HCT116 (cell line): ENCODE data around the gene IQGAP2.
"Not testable (repeated sequence)": the region's sequence is repeated elsewhere in the genome, so short reads cannot be mapped to it uniquely, and the experiment has no call there.

Experiments used
- CBX3 ChIP-seq: IDR thresholded peaks from 2 replicates; pipeline ENCODE4 v1.6.1; 2012; ENCODE audit warnings: low read depth
- CTCF ChIP-seq, 3 experiments: fragments of 200-600 bp in 1 of 3; sonication (generic) in 1 of 3; IDR thresholded peaks in 2 of 3; conservative IDR thresholded peaks in 1 of 3; 2 replicates each; pipeline ENCODE4 v1.5.1; 2012 to 2017; ENCODE audit warnings: low read depth in 2 of 3, low read length in 2 of 3, antibody characterized with exemption in 1 of 3, borderline replicate concordance in 1 of 3, control low read depth in 1 of 3, mild to moderate bottlenecking in 1 of 3, mixed read lengths in 1 of 3, mixed run types in 1 of 3, moderate library complexity in 1 of 3; ENCODE audit not compliant: insufficient read depth in 1 of 3
- EZH2 ChIP-seq: fragments of 200-600 bp; sonication (generic); IDR thresholded peaks from 2 replicates; pipeline ENCODE4 v1.6.1; 2017; ENCODE audit warnings: antibody characterized with exemption, mixed run types
- JUND ChIP-seq: IDR thresholded peaks from 2 replicates; pipeline ENCODE4 v1.6.1; 2012
- MAX ChIP-seq: IDR thresholded peaks from 2 replicates; pipeline ENCODE4 v1.6.1; 2012
- POLR2A ChIP-seq: IDR thresholded peaks from 2 replicates; pipeline ENCODE4 v1.7.0; 2011; ENCODE audit warnings: borderline replicate concordance; ENCODE audit not compliant: insufficient read depth, insufficient read length; ENCODE audit errors: extremely low read depth
- POLR2AphosphoS5 ChIP-seq: IDR thresholded peaks from 2 replicates; pipeline ENCODE4 v1.6.1; 2011; ENCODE audit warnings: mild to moderate bottlenecking, low read depth, low read length, moderate library complexity
- RAD21 ChIP-seq: IDR thresholded peaks from 2 replicates; pipeline ENCODE4 v1.6.1; 2012; ENCODE audit warnings: low read depth, mild to moderate bottlenecking
- SRF ChIP-seq: IDR thresholded peaks from 2 replicates; pipeline ENCODE4 v1.6.1; 2012; ENCODE audit warnings: low read depth
- YY1 ChIP-seq: IDR thresholded peaks from 2 replicates; pipeline ENCODE4 v1.6.1; 2011; ENCODE audit warnings: low read length, low read depth, moderate library complexity, mild to moderate bottlenecking; ENCODE audit not compliant: insufficient replicate concordance; ENCODE audit errors: extremely low read depth
- ZNF274 ChIP-seq: fragments of 200-500 bp; sonication (Bioruptor generic); IDR thresholded peaks from 2 replicates; pipeline ENCODE4 v1.6.1; 2014; ENCODE audit warnings: mild to moderate bottlenecking, low read depth, low read length, inconsistent platforms
- TF ChIP-seq, protein P1 (sequence below): IDR thresholded peaks from 2 replicates; pipeline ENCODE4 v1.6.1; 2012; ENCODE audit warnings: low read depth
- TF ChIP-seq, protein P2 (sequence below): IDR thresholded peaks from 2 replicates; pipeline ENCODE4 v1.6.1; 2012

DNA sequence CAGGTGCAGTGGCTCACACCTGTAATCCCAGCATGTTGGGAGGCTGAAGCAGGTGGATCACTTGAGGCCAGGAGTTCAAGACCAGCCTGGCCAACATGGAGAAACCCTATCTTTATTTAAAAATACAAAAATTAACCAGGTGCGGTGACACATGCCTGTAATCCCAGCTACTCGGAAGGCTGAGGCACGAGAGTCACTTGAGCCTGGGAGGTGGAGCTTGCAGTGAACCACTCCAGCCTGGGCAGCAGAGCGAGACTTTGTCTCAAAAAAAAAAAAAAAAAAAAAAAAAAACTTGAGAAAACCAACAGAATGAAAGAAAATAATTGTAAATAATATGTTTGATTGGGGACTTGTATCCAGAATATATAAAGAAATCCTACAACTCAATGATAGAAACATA, 277.7 kb downstream of the IQGAP2 start:
- TF ChIP-seq CTCF (IDR thresholded peaks at IDR 0.05 in 2 of 3, conservative IDR thresholded peaks at IDR 0.05 in 1 of 3; ENCODE audit: borderline replicate concordance in 1 of 3, insufficient read depth in 1 of 3, low read depth in 2 of 3, low read length in 2 of 3); SRF; ZNF274; CBX3; POLR2AphosphoS5; EZH2; POLR2A; MAX; YY1; JUND; RAD21: not testable (repeated sequence)
- TF ChIP-seq, protein P1, sequence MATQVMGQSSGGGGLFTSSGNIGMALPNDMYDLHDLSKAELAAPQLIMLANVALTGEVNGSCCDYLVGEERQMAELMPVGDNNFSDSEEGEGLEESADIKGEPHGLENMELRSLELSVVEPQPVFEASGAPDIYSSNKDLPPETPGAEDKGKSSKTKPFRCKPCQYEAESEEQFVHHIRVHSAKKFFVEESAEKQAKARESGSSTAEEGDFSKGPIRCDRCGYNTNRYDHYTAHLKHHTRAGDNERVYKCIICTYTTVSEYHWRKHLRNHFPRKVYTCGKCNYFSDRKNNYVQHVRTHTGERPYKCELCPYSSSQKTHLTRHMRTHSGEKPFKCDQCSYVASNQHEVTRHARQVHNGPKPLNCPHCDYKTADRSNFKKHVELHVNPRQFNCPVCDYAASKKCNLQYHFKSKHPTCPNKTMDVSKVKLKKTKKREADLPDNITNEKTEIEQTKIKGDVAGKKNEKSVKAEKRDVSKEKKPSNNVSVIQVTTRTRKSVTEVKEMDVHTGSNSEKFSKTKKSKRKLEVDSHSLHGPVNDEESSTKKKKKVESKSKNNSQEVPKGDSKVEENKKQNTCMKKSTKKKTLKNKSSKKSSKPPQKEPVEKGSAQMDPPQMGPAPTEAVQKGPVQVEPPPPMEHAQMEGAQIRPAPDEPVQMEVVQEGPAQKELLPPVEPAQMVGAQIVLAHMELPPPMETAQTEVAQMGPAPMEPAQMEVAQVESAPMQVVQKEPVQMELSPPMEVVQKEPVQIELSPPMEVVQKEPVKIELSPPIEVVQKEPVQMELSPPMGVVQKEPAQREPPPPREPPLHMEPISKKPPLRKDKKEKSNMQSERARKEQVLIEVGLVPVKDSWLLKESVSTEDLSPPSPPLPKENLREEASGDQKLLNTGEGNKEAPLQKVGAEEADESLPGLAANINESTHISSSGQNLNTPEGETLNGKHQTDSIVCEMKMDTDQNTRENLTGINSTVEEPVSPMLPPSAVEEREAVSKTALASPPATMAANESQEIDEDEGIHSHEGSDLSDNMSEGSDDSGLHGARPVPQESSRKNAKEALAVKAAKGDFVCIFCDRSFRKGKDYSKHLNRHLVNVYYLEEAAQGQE = not testable (repeated sequence)
- TF ChIP-seq, protein P2, sequence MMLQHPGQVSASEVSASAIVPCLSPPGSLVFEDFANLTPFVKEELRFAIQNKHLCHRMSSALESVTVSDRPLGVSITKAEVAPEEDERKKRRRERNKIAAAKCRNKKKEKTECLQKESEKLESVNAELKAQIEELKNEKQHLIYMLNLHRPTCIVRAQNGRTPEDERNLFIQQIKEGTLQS = not testable (repeated sequence)
